Mesenteric fat pad (tissue), 1 donor: ENCODE data around the gene COL11A2. TPM values are rescaled to one million over a fixed set of nuclear protein-coding genes. Genes with fewer than 3 reads are reported as not detected.
"Not testable (repeated sequence)": the region's sequence is repeated elsewhere in the genome, so short reads cannot be mapped to it uniquely, and the experiment has no call there.

Experiments used
- DNase-seq: peaks from one replicate; pipeline ENCODE4 v3.0.0-alpha.2; 2020; ENCODE audit warnings: low spot score
- long read RNA-seq: library from polyadenylated mRNA; unstranded; transcript quantifications from one replicate; pipeline ENCODE4 v2.0.0, GENCODE V29; 2020
- total RNA-seq: library from RNA; stranded (reverse); fragmentation: NEBNext Ultra II Directional; extraction: Animal tissue kit (Norgen Biotek cat#: 25700); gene quantifications from one replicate; pipeline ENCODE4 v1.2.1, GENCODE V29; 2021
- donor health status: DM: yes; HTN: yes; CAD: no.

Gene COL11A2
- 0.67 TPM for total RNA-seq
- long read RNA-seq, partial matches to known transcripts, result 1 of 1 reads
- long read RNA-seq, other reads (novel, unspliced or antisense), result 0 of 1 reads

DNA sequence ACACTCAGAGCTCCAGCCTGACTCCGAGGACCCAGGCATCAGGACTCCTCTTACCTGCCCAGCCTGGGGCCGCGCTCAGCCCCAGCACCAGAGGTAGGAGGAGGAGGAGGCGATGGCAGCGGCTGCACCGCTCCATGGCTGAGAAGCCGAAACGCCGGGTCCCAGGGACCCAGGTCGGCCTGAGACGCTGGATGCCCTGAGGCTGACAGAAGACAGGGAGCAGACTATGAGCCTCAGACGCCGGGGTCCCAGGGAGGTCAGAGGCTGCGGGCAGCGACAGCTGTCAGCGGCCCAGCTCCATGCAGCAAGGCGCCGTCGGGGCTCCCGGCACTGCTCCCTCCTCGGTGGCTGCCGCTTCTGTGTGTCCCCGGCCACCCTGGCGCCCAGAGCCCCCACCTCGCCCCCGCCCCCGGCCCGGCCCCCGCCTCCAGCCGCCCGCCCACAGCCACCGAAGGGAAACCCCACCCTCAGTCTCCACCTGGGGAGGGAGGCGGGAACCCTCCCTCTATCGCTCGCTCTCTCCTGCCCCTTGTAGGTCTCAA lies at the start of gene COL11A2:
Gene COL11A2 (minus strand): TSS at position 363 of the 542 bp plus-strand sequence. CDS start 227 bp downstream, at position 136.
- no peak for DNase-seq

DNA sequence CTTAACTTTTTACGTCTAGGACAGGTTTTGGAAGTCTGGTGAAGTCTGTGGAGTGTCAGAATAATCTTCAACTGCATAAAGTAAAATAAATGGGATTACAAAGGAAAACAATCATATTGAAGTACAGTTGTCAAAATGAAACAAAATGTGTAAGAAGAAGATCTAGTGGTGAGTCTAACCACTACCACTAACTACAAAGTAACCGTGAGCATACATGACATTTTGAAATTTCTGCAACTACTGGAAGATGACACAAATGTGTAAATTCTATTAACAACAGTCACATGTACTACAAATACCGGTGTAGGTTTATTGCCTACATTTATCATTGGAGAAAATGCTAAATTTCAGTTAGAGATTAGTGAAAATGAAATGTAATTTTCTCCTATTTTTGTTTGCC lies 49.7 kb upstream of the COL11A2 start:
- DNase-seq, result no peak

- no peak for DNase-seq
These were observed 45.5 kb upstream of the COL11A2 start for GRCh38 chr6:33237741-33238140.

- peak; percentile 65 for DNase-seq
These were observed 44.6 kb upstream of the COL11A2 start for GRCh38 chr6:33236852-33237251.

DNA sequence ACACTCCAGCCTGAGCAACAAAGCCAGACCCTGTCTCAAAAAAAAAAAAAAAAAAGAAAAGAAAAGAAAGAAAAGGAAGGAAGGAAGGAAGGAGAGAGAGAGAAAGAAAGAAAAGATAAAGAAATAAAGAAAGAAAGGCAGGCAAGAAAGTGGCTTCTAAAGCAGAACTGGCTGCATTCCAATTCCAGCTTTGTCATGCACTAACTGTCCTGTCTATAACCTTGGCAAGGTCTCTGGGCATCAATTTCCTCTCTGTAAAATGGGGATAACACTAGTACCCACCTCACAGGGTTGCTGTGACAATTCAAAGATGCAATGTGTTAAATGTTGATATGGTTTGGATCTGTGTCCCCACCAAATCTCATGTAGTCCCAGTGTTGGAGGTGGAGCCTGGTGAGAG lies 44.1 kb upstream of the COL11A2 start:
- no peak for DNase-seq

DNA sequence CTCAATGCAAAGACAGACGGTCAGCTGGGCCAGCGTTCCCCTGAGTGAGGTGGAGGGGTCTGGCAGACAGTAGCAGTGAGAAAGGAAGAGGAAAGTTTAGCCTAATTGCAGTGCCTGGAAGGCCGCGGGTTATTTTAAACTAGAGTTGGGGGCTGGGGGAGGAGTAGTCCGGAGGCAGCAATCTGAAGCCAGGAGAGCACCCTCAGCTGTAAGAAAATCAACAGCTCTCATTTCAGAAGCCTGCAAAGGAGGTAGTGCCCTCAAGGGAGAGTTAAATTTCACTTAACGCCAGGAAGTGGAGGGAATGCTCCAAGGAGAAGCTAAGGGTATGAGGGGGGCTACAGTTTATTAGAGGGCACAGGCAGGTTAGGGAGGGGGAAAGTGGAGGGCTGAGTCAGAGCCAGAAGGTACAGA lies 43.0 kb upstream of the COL11A2 start:
- peak; percentile 67 for DNase-seq

GRCh38 chr6:33226503-33227120 lies 34.3 kb upstream of the COL11A2 start:
- DNase-seq, result not testable (repeated sequence)

DNA sequence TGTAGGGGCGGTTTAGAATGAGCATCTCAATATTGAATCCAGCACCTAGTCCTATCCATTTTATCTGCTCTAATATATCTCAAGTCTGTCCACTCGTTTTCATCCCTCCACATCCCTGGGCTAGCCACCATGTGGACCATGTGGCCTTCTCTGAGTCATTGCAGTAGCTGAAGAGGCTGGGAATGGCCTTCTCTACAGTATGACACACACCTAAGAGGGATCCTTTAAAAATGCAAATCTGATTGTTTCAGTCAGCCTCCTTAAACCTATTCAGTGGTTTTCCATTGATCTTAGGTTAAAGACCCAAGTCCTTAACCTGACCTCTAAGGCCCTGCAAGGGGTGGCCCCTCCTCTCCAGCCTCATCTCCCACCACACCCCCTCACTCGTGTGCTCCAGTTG lies 25.4 kb upstream of the COL11A2 start:
- peak; percentile 22 for DNase-seq

DNA sequence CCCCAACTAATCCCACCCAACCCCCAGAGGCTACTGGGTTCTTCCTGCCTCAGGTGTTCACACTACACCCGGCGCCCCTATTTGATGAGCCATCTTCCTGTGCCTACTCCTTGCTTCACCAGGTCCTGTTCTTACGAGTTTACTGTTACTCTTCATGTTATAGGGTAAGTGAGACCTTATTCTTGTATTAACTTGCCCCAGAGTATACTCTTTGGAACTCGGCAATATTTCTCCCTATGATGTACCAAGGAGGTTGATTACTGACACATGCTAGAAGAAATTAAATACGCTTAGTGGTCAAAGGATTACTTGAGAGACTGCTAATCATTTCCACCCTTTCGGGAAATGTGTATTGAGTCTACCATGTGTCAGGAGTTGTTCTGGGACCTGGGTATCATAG lies 25.0 kb upstream of the COL11A2 start:
- no peak for DNase-seq

- no peak for DNase-seq
These were observed 23.9 kb upstream of the COL11A2 start for GRCh38 chr6:33216117-33216649.

DNA sequence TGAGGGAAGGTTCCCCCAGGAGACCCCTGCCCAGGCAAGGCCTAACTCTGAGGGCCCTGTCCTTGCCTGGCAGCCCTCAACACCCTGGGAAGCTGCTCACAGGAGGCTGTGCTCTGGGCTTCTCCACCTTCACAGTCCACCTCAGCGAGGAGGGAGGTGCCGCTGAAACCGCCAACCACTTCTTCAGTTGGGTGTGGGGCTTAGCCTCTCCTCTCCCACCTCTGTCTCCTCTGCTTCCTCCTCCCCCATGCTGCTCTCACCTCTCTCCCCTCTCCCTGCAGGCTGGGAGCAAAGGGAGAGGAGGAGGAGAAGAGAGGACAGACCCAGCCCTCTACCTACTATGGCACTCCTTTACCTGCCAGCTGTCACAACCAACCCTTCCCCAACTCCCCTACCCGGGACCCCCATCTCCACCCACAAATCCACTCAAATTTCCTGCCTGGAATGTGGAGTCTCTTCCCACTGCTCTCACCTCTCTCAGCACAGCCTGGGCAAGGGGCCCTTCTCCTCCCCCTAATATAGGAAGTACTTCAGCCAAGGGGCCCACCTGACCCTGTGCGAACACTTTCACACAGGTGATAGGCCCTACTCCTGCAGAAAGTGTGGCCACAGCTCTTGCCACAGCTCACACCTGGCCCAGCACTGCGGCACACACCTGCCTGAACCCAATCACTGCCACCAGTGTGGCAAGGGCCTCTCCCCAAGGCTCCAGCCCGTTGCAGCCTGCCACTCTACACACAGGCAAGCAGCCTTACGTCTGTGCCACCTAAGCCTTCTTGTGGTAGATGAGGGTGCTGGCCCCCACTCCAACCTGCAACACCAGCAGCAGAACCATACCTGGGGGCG lies 23.2 kb upstream of the COL11A2 start:
- DNase-seq, result no peak

DNA sequence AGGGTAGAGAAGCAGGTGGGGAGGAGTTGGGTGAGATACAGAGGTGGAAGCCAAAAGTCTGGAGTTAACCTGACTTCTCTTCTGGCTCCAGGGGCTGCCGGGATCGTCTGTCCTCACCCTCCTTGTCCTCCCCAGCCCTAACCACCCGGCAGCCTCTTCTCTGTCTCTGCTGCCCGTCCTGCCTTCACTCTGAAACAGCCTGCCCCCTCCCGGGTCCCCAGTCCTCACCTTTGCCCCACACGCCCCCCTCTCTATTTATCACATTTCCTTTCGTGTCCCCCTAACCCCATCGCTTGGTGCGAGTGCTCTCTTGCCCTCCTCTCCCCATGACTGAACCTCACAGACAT lies 21.7 kb upstream of the COL11A2 start:
- DNase-seq, result peak; percentile 68

DNA sequence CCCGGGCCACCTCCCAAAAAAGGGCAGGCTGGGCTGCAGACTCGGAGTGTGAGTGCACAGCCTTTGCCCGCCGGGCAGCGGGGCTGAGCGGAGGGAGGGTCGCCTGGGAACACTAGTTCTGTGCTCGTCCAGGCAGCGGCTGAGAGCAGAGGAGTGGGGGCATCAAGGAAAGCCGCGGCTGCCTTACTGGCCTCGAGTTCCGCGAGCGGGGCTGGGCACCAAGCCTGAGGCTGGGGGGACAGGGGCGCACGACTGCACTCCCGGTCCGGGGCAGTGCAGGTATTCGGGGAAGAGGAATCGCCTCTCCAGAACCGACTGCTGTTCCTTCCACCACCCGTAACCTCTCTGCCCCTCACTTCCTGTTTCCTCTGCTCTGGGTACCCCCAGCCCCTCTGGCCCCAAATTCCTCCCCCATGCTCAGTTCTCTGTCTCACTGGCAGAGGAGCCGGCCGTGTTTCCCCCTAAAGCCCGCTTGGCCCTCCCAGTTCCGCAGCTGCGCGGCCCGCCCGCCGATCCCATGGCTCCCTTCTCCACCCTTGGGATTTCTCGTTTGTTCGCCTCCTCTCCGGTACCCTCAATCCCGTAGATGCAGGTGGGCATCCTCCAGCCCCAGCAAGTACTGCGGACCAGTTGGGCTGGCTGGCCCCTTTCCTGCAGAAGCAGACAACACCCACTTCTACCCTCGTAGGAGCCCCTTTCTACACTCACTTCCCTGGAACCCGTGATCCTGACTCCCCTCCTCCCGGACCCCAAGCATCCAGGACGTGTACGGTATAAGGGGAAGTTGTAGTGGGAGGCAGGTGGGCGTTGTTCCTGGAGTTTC lies 21.1 kb upstream of the COL11A2 start:
- peak; percentile 90 for DNase-seq

DNA sequence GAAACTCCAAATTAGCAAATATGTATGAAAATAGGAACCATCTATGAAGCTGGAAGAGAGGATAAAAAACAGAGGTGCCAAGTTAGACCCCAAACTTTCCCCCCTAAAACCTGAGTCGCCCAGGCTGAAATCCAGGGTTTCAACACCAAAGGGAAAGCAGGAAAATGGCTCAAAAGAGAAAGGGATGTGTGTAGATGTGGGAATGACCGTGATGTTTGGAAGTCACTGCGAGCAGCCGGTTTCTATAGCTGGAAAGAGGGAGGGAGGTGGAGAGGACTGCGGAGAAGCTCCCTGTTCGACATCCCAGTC lies 20.5 kb upstream of the COL11A2 start:
- no peak for DNase-seq

DNA sequence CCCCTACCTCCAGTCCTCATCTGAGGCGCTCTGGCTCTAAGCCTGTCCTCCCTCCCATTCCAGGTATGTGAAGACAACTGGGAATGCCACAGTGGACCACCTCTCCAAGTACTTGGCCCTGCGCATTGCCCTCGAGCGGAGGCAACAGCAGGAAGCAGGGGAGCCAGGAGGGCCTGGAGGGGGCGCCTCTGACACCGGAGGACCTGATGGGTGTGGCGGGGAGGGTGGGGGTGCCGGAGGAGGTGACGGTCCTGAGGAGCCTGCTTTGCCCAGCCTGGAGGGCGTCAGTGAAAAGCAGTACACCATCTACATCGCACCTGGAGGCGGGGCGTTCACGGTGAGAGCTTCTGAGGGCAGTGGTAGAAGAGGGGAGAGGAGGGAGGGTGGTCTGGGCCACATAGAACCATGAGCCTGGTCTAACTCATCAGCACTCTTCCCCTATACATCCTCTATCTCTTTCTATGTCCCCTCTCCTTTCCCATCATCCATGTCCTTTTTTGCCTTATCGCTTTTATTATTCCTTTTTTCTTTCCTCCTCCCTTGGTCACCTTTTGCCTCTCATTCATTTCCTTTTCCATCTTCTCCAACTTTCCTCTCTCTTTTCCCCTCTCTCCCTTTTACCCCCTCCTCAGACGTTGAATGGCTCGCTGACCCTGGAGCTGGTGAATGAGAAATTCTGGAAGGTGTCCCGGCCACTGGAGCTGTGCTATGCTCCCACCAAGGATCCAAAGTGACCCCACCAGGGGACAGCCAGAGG lies 19.6 kb upstream of the COL11A2 start:
- peak; percentile 73 for DNase-seq

DNA sequence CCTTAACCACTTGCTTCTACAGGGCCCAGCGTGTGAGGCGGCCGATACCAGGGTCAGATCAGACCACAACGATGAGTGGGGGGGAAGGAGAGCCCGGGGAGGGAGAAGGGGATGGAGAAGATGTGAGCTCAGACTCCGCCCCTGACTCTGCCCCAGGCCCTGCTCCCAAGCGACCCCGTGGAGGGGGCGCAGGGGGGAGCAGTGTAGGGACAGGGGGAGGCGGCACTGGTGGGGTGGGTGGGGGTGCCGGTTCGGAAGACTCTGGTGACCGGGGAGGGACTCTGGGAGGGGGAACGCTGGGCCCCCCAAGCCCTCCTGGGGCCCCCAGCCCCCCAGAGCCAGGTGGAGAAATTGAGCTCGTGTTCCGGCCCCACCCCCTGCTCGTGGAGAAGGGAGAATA lies 18.9 kb upstream of the COL11A2 start:
- peak; percentile 49 for DNase-seq

DNA sequence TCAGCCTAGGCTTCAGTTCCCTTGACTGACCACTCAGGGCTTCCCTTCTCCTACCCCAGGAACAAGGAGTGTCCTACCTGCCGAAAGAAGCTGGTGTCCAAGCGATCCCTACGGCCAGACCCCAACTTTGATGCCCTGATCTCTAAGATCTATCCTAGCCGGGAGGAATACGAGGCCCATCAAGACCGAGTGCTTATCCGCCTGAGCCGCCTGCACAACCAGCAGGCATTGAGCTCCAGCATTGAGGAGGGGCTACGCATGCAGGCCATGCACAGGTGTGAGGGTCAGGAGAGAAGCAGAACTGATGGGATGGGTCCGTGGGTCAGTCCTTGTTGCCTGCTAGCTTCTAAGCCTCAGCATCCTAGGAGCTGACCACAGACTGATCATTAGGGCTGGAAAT lies 17.6 kb upstream of the COL11A2 start:
- DNase-seq, result no peak

DNA sequence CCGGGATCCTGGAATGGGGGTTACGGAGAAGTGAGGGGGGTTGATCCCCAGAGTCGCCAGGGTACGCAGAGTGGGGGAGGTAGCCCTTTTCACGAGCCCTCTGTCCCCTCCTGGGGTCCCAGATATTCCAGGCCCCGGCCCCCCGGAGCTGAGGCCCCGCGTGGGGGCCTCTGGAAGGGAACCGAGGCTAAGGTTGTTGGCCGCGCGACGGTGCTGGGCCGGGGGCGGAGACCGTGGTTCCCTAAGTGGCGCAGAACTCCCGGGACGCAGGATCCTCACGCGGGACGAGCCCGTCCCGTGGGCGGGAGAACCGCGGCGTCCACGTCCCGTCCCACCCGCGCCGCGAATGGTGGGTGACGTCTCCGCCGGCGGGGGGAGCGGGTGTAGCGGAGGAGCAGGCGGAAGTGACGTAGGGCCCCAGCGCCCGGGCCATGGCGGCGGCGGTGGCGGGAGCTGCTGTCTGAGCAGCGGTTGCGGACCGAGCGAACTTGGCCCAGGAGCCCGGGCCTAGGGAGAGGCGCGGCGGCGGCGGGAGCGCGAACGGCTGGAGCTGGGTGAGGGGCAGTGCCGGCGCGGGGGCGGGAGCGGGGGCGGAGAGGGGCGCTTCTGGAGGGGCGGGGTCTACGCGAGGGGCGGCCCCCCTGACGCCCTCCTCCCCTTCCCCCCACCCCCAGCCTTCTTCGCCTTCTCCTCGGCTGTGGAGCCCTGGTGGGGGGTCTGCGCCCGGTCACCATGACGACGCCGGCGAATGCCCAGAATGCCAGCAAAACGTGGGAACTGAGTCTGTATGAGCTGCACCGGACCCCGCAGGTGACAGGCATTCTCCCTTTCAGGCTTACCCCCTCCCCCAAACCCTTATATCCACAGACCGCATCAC lies 16.1 kb upstream of the COL11A2 start, which contains the start of gene RING1:
Gene RING1 (plus strand): TSS at position 410 of the 877 bp plus-strand sequence. CDS start 323 bp downstream, at position 733.
- DNase-seq, result peak; percentile 96

GRCh38 chr6:33207552-33208090 lies 15.4 kb upstream of the COL11A2 start:
- peak; percentile 90 for DNase-seq
